IMR-90 (cell line): ENCODE data around the gene FBN3. TPM values are rescaled to one million over a fixed set of nuclear protein-coding genes. Genes with fewer than 3 reads are reported as not detected.

ENCODE experiments used
- ATAC-seq: fragments of 200-7000 bp; cut with Tn5 transposase; 2 replicates; pipeline ENCODE4 v1.9.1; 2020; ENCODE audit warnings: low read depth, mild to moderate bottlenecking, moderate library complexity
- BruUV-seq: library from RNA; stranded (reverse); fragments of 400-500 nt; replicated peaks from 2 replicates; lab custom pipeline; 2021; lab: Mats Ljungman, UMichigan
- CTCF ChIA-PET: fragments of 300-600 bp; formaldehyde crosslinking; extraction: SDS; loops from one replicate; lab custom pipeline; 2021; ENCODE audit warnings: antibody characterized with exemption; lab: Yijun Ruan, JAX
- POLR2A ChIA-PET: fragments of 300-600 bp; sonication (Branson Sonifier 250); formaldehyde crosslinking; loops from one replicate; lab custom pipeline; 2022; ENCODE audit warnings: antibody characterized with exemption; ENCODE audit not compliant: unreplicated experiment; lab: Charles Lee
- DNase-seq: peaks from one replicate; pipeline ENCODE4 v3.0.0; 2013
- H2AFZ ChIP-seq: replicated peaks from 2 replicates; pipeline ENCODE3; 2013; ENCODE audit warnings: low read length, mild to moderate bottlenecking; ENCODE audit not compliant: poor library complexity
- H2AK5ac ChIP-seq: 2 replicates; pipeline ENCODE4 v1.6.1; 2013; ENCODE audit warnings: low read depth, low read length, inconsistent platforms
- H2AK9ac ChIP-seq: replicated peaks from 2 replicates; pipeline ENCODE3; 2013; ENCODE audit warnings: mild to moderate bottlenecking, low read depth, low read length, moderate library complexity; ENCODE audit not compliant: poor library complexity
- H2BK120ac ChIP-seq: 2 replicates; pipeline ENCODE4 v1.6.1; 2013; ENCODE audit warnings: low read depth, low read length, inconsistent platforms
- H2BK15ac ChIP-seq: 3 replicates; pipeline ENCODE4 v1.6.1; 2013; ENCODE audit warnings: low read depth, low read length, inconsistent platforms
- H2BK20ac ChIP-seq: 2 replicates; pipeline ENCODE4 v1.6.1; 2013; ENCODE audit warnings: low read depth, mild to moderate bottlenecking, inconsistent platforms, low read length, moderate library complexity
- H2BK5ac ChIP-seq: 2 replicates; pipeline ENCODE4 v1.6.1; 2013; ENCODE audit warnings: mild to moderate bottlenecking, low read depth, low read length, inconsistent platforms; ENCODE audit not compliant: poor library complexity, severe bottlenecking
- H3K14ac ChIP-seq: replicated peaks from 2 replicates; pipeline ENCODE4 v1.6.1; 2013; ENCODE audit warnings: low read depth, low read length, inconsistent platforms
- H3K18ac ChIP-seq: 2 replicates; pipeline ENCODE4 v1.6.1; 2013; ENCODE audit warnings: low read depth, low read length, control low read depth
- H3K23ac ChIP-seq: 2 replicates; pipeline ENCODE4 v1.6.1; 2013; ENCODE audit warnings: low read depth, low read length, inconsistent platforms
- H3K27ac ChIP-seq: 2 replicates; pipeline ENCODE4 v1.5.1; 2013; ENCODE audit warnings: mild to moderate bottlenecking, control low read depth, low read length; ENCODE audit not compliant: insufficient read depth
- H3K27me3 ChIP-seq: 2 replicates; pipeline ENCODE4 v1.6.1; 2013; ENCODE audit warnings: low read length; ENCODE audit not compliant: control insufficient read depth, insufficient read depth
- H3K36me3 ChIP-seq: 2 replicates; pipeline ENCODE4 v1.6.1; 2013; ENCODE audit warnings: low read length, mixed read lengths; ENCODE audit not compliant: control insufficient read depth, insufficient read depth
- H3K4ac ChIP-seq: 2 replicates; pipeline ENCODE4 v1.6.1; 2013; ENCODE audit warnings: low read depth, low read length, inconsistent platforms
- H3K4me1 ChIP-seq: 2 replicates; pipeline ENCODE4 v1.6.1; 2013; ENCODE audit warnings: low read length, mixed read lengths; ENCODE audit not compliant: control insufficient read depth, insufficient read depth
- H3K4me2 ChIP-seq: 2 replicates; pipeline ENCODE4 v1.6.1; 2013; ENCODE audit warnings: low read depth, mild to moderate bottlenecking, control low read depth, low read length, moderate library complexity
- H3K4me3 ChIP-seq: 2 replicates; pipeline ENCODE4 v1.5.1; 2013; ENCODE audit warnings: low read depth, mild to moderate bottlenecking, control low read depth, low read length, moderate library complexity; ENCODE audit not compliant: insufficient read depth
- H3K56ac ChIP-seq: 2 replicates; pipeline ENCODE4 v1.6.1; 2013; ENCODE audit warnings: low read length, inconsistent platforms; ENCODE audit not compliant: insufficient read depth; ENCODE audit errors: extremely low read depth
- H3K79me1 ChIP-seq, 2 experiments: 2 replicates each; pipeline ENCODE4 v1.6.1; 2013; ENCODE audit warnings: low read length in 2 of 2, inconsistent platforms in 1 of 2, low read depth in 1 of 2
- H3K9ac ChIP-seq: 2 replicates; pipeline ENCODE4 v1.6.1; 2013; ENCODE audit warnings: low read depth, low read length, control low read depth
- H3K9me1 ChIP-seq: 2 replicates; pipeline ENCODE4 v1.6.1; 2013; ENCODE audit warnings: low read length, inconsistent platforms; ENCODE audit not compliant: insufficient read depth
- H3K9me3 ChIP-seq: 2 replicates; pipeline ENCODE4 v1.6.1; 2013; ENCODE audit warnings: low read length; ENCODE audit not compliant: control insufficient read depth, insufficient read depth
- H4K20me1 ChIP-seq: 2 replicates; pipeline ENCODE4 v1.6.1; 2013; ENCODE audit warnings: low read length, inconsistent platforms; ENCODE audit not compliant: insufficient read depth
- H4K5ac ChIP-seq: 2 replicates; pipeline ENCODE4 v1.6.1; 2013; ENCODE audit warnings: mild to moderate bottlenecking, low read depth, low read length, control low read depth
- H4K8ac ChIP-seq, 2 experiments: 2 replicates each; pipeline ENCODE4 v1.6.1; 2013; ENCODE audit warnings: low read depth in 2 of 2, low read length in 2 of 2, control low read depth in 1 of 2, inconsistent platforms in 1 of 2
- H4K91ac ChIP-seq: 2 replicates; pipeline ENCODE4 v1.6.1; 2013; ENCODE audit warnings: low read depth, low read length, inconsistent platforms; ENCODE audit not compliant: insufficient read depth
- BHLHE40 ChIP-seq: fragments of 150-350 bp; IDR thresholded peaks from 2 replicates; pipeline ENCODE4 v1.6.1; 2016; ENCODE audit warnings: mild to moderate bottlenecking, low read depth, low read length
- CEBPB ChIP-seq: IDR thresholded peaks from 2 replicates; pipeline ENCODE4 v1.6.1; 2012; ENCODE audit warnings: low read depth, low read length, improper control_type of control experiment
- CHD1 ChIP-seq: IDR thresholded peaks from 2 replicates; pipeline ENCODE4 v1.6.1; 2012; ENCODE audit warnings: low read depth, low read length, improper control_type of control experiment
- CTCF ChIP-seq: conservative IDR thresholded peaks from 2 replicates; pipeline ENCODE4 v1.5.1; 2012; ENCODE audit warnings: mild to moderate bottlenecking, low read depth, low read length, improper control_type of control experiment
- ELK1 ChIP-seq: fragments of 150-350 bp; IDR thresholded peaks from 2 replicates; pipeline ENCODE4 v1.6.1; 2016; ENCODE audit warnings: low read depth, mild to moderate bottlenecking, low read length, moderate library complexity, borderline replicate concordance
- FOS ChIP-seq: fragments of 150-350 bp; IDR thresholded peaks from 2 replicates; pipeline ENCODE4 v1.6.1; 2016; ENCODE audit warnings: low read depth, low read length
- MAFK ChIP-seq: IDR thresholded peaks from 2 replicates; pipeline ENCODE4 v1.6.1; 2012; ENCODE audit warnings: low read depth, low read length, improper control_type of control experiment
- MAZ ChIP-seq: IDR thresholded peaks from 2 replicates; pipeline ENCODE4 v1.6.1; 2012; ENCODE audit warnings: low read depth, mild to moderate bottlenecking, low read length, improper control_type of control experiment, moderate library complexity, borderline replicate concordance
- MXI1 ChIP-seq: IDR thresholded peaks from 2 replicates; pipeline ENCODE4 v1.6.1; 2012; ENCODE audit warnings: low read depth, mild to moderate bottlenecking, low read length, moderate library complexity, borderline replicate concordance
- NFE2L2 ChIP-seq: fragments of 150-350 bp; IDR thresholded peaks from 2 replicates; pipeline ENCODE4 v1.6.1; 2016; ENCODE audit warnings: low read depth, mild to moderate bottlenecking, low read length
- POLR2A ChIP-seq: IDR thresholded peaks from 2 replicates; pipeline ENCODE4 v1.6.1; 2012; ENCODE audit warnings: mild to moderate bottlenecking, low read depth, low read length
- RAD21 ChIP-seq: IDR thresholded peaks from 2 replicates; pipeline ENCODE4 v1.6.1; 2012; ENCODE audit warnings: low read length, improper control_type of control experiment
- RCOR1 ChIP-seq: IDR thresholded peaks from 2 replicates; pipeline ENCODE4 v1.6.1; 2012; ENCODE audit warnings: mild to moderate bottlenecking, low read length, improper control_type of control experiment; ENCODE audit not compliant: insufficient replicate concordance
- RFX5 ChIP-seq: IDR thresholded peaks from 2 replicates; pipeline ENCODE4 v1.8.0; 2012; ENCODE audit warnings: low read depth, mild to moderate bottlenecking, low read length, moderate library complexity
- SMC3 ChIP-seq: fragments of 150-350 bp; IDR thresholded peaks from 2 replicates; pipeline ENCODE4 v1.6.1; 2016; ENCODE audit warnings: low read depth, mild to moderate bottlenecking, antibody characterized with exemption, low read length, moderate library complexity
- USF2 ChIP-seq: fragments of 150-350 bp; IDR thresholded peaks from 2 replicates; pipeline ENCODE4 v1.6.1; 2017; ENCODE audit warnings: mild to moderate bottlenecking, antibody characterized with exemption, low read length, low read depth
- WGBS, 2 experiments: methylation state at CpG; one replicate each; pipeline versions ENCODE4 v1.1.5 to v1.1.7; 2013; ENCODE audit warnings: missing lambda C conversion rate in 2 of 2; ENCODE audit not compliant: insufficient read length in 1 of 2; ENCODE audit errors: extremely low coverage in 2 of 2; 5-methylcytosine and 5-hydroxymethylcytosine counted together
- dilution Hi-C: fragments of 300-500 bp; cut with HindIII; formaldehyde crosslinking; loops from one replicate; pipeline ENCODE4 v1.14.3; 2018; ENCODE audit warnings: low sequenced_read_pairs; ENCODE audit not compliant: unreplicated experiment
- in situ Hi-C: fragments of 300-500 bp; cut with MboI; formaldehyde crosslinking; loops from 3 replicates; pipeline ENCODE4 v1.14.3; 2019; ENCODE audit warnings: low sequenced_read_pairs, inconsistent platforms, mixed read lengths
- intact Hi-C: fragments of 100-400 bp; cut with micrococcal nuclease; formaldehyde crosslinking; loops from 2 replicates; pipeline ENCODE4 v1.10.0; 2022
- polyA plus RNA-seq, 3 experiments: library from polyadenylated mRNA; depleted of rRNA; stranded (reverse); fragments of >200 nt; gene quantifications; 2 replicates each; pipeline ENCODE4 v1.2.3, GENCODE V29; 2012; ENCODE audit warnings: low replicate concordance in 1 of 3
- total RNA-seq: library from RNA; depleted of rRNA; stranded (reverse); fragments of >200 nt; gene quantifications from 2 replicates; pipeline ENCODE4 v1.2.3, GENCODE V29; 2012

The FBN3 gene
- total and polyA plus RNA-seq, 2 of the 4 experiments (the other 2 are of a cell fraction): not detected

GRCh38 chr19:8025316-8025715 lies 124.1 kb downstream of the FBN3 start:
- Histone ChIP-seq H3K9ac (no peak overlapping the region), H3K27ac (no peak overlapping the region), H4K5ac (no peak overlapping the region), H2BK120ac (no peak overlapping the region), H3K56ac (no peak overlapping the region), H3K18ac (no peak overlapping the region), H3K14ac (no peak overlapping the region), H3K4ac (no peak overlapping the region), H4K91ac (no peak overlapping the region), H3K27me3 (no peaks in the 10 kb centered on the region), H3K9me1 (no peaks in the 10 kb centered on the region; the same call in 1 of the 2 replicates), H2BK20ac (no peak overlapping the region), H3K4me1 (peaks cover 2% of the 10 kb centered on the region; the same call in 1 of the 2 replicates), H2AK9ac (no peak overlapping the region), H2BK15ac (no peak overlapping the region), H3K79me1 (no peaks in the 10 kb centered on the region), H2AFZ (no peak overlapping the region), H4K8ac (no peak overlapping the region), H3K4me2 (no peak overlapping the region), H3K4me3 (no peak overlapping the region), H4K20me1 (no peaks in the 10 kb centered on the region), H2AK5ac (no peak overlapping the region), H2BK5ac (no peak overlapping the region), H3K9me3 (no peaks in the 10 kb centered on the region), H3K36me3 (no peaks in the 10 kb centered on the region), H3K23ac (no peak overlapping the region)
- ATAC-seq (no peak), DNase-seq (no peak)
- CTCF ChIA-PET: interaction anchor here (0.7 kb wide), 1 partner anchor 325 kb away, joined by 3 read pairs; no protein-coding TSS in a partner anchor
- dilution Hi-C loops (no loop called here), intact Hi-C loops (no loop called here), in situ Hi-C loops (no loop called here)
- BruUV-seq: no TSS peak
- POLR2A ChIA-PET: no interaction called here
- TF ChIP-seq FOS: no peak
- TF ChIP-seq CEBPB: no peak
- TF ChIP-seq RAD21: no peak
- TF ChIP-seq RCOR1: no peak
- TF ChIP-seq BHLHE40: no peak
- no peak for TF ChIP-seq RFX5
- no peak for TF ChIP-seq USF2
- no peak for TF ChIP-seq MAFK
- no peak for TF ChIP-seq SMC3
- TF ChIP-seq ELK1: no peak
- TF ChIP-seq NFE2L2: no peak
- no peak for TF ChIP-seq CHD1
- TF ChIP-seq MXI1: no peak
- TF ChIP-seq MAZ: no peak
- no peak for TF ChIP-seq POLR2A
- TF ChIP-seq CTCF: no peak
- WGBS, 2 experiments: 82% methylated on average over 2 of the region's 5 CpGs; no CpG with 5 or more reads in 1 of the 2 experiments
